H1 (cell line): ENCODE data around the gene FGFR2. TPM values are rescaled to one million over a fixed set of nuclear protein-coding genes. Genes with fewer than 3 reads are reported as not detected.

Experiments used
- CTCF ChIA-PET: fragments of 300-600 bp; sonication (Branson Sonifier 250); formaldehyde crosslinking; loops from one replicate; lab custom pipeline; 2021; ENCODE audit not compliant: partially characterized antibody; lab: Charles Lee
- POLR2A ChIA-PET: fragments of 300-600 bp; sonication (Branson Sonifier 250); formaldehyde crosslinking; loops from one replicate; lab custom pipeline; 2021; ENCODE audit warnings: inconsistent platforms; ENCODE audit not compliant: partially characterized antibody; lab: Charles Lee
- DNase-seq, 2 experiments: peaks; one replicate each; pipeline versions ENCODE4 v3.0.0 to v3.0.0-alpha.2; 2010 to 2022; ENCODE audit warnings: low spot score in 2 of 2, low read depth in 1 of 2, mixed read lengths in 1 of 2
- FAIRE-seq: peaks from 2 replicates; lab custom pipeline; 2011; peaks lifted over from hg19 to GRCh38; lab: Jason Lieb, UNC
- H2AFZ ChIP-seq: 2 replicates; pipeline ENCODE4 v1.8.1; 2012; ENCODE audit warnings: low read length, inconsistent platforms
- H2AK5ac ChIP-seq: 2 replicates; pipeline ENCODE4 v1.6.1; 2013; ENCODE audit warnings: low read depth, low read length
- H2BK120ac ChIP-seq: replicated peaks from 2 replicates; pipeline ENCODE3; 2013; ENCODE audit warnings: low read depth, low read length, inconsistent platforms
- H2BK12ac ChIP-seq: 2 replicates; pipeline ENCODE4 v1.6.1; 2013; ENCODE audit warnings: low read depth, low read length
- H2BK15ac ChIP-seq: 2 replicates; pipeline ENCODE4 v1.6.1; 2013; ENCODE audit warnings: low read length
- H2BK20ac ChIP-seq: 2 replicates; pipeline ENCODE4 v1.6.1; 2013; ENCODE audit warnings: low read length
- H2BK5ac ChIP-seq: 2 replicates; pipeline ENCODE4 v1.6.1; 2013; ENCODE audit warnings: low read depth, low read length
- H3K14ac ChIP-seq: 2 replicates; pipeline ENCODE4 v1.6.1; 2013; ENCODE audit warnings: inconsistent platforms; ENCODE audit not compliant: insufficient read length
- H3K18ac ChIP-seq: 2 replicates; pipeline ENCODE4 v1.6.1; 2013; ENCODE audit warnings: low read length; ENCODE audit errors: extremely low read depth
- H3K23ac ChIP-seq: 2 replicates; pipeline ENCODE4 v1.6.1; 2013; ENCODE audit warnings: inconsistent platforms; ENCODE audit not compliant: insufficient read length
- H3K23me2 ChIP-seq: 2 replicates; pipeline ENCODE4 v1.6.1; 2013; ENCODE audit warnings: low read depth, low read length
- H3K27ac ChIP-seq: 2 replicates; pipeline ENCODE4 v1.6.1; 2011; ENCODE audit warnings: low read depth, low read length, inconsistent platforms
- H3K27me3 ChIP-seq, 4 experiments: replicated peaks in 1 of 4; 1 replicate in 1 of 4; 2 replicates in 3 of 4; pipeline versions ENCODE4 v1.6.1 to v1.8.1; 2011 to 2013; ENCODE audit warnings: low read length in 3 of 4, mild to moderate bottlenecking in 3 of 4, inconsistent platforms in 2 of 4, mixed read lengths in 2 of 4, moderate library complexity in 1 of 4; ENCODE audit not compliant: control insufficient read depth in 3 of 4, insufficient read depth in 3 of 4; ENCODE audit errors: extremely low read depth in 1 of 4
- H3K36me3 ChIP-seq, 4 experiments: 2 replicates each; pipeline versions ENCODE4 v1.6.1 to v1.8.1; 2011 to 2013; ENCODE audit warnings: mild to moderate bottlenecking in 4 of 4, low read length in 3 of 4, moderate library complexity in 2 of 4, control low read depth in 1 of 4, inconsistent platforms in 1 of 4; ENCODE audit not compliant: insufficient read depth in 4 of 4, control insufficient read depth in 2 of 4
- H3K4ac ChIP-seq: replicated peaks from 2 replicates; pipeline ENCODE3; 2013; ENCODE audit warnings: low read length, low read depth, mixed read lengths, inconsistent platforms; ENCODE audit not compliant: insufficient read length
- H3K4me1 ChIP-seq, 4 experiments: replicated peaks in 1 of 4; 1 replicate in 1 of 4; 2 replicates in 3 of 4; pipeline versions ENCODE4 v1.6.1 to v1.8.1; 2011 to 2013; ENCODE audit warnings: low read length in 3 of 4, inconsistent platforms in 2 of 4, mixed read lengths in 1 of 4; ENCODE audit not compliant: insufficient read depth in 4 of 4, control insufficient read depth in 3 of 4
- H3K4me2 ChIP-seq, 2 experiments: 2 replicates each; pipeline versions ENCODE4 v1.6.1 to v1.8.1; 2011 to 2013; ENCODE audit warnings: low read depth in 2 of 2, low read length in 2 of 2, control low read depth in 1 of 2, inconsistent platforms in 1 of 2, mild to moderate bottlenecking in 1 of 2; ENCODE audit not compliant: insufficient read depth in 1 of 2
- H3K4me3 ChIP-seq, 4 experiments: fragments of 200-600, 300-600 bp in 1 of 4; sonication (generic), shearing (Covaris generic), sonication (Bioruptor Twin) in 1 of 4; 2 replicates each; pipeline versions ENCODE4 v1.5.1 to v1.8.1; 2011 to 2016; ENCODE audit warnings: low read length in 4 of 4, low read depth in 3 of 4, control low read depth in 2 of 4, inconsistent platforms in 2 of 4, mild to moderate bottlenecking in 2 of 4, mixed read lengths in 1 of 4, moderate library complexity in 1 of 4; ENCODE audit not compliant: insufficient read depth in 2 of 4; ENCODE audit errors: extremely low read depth in 1 of 4
- H3K56ac ChIP-seq: replicated peaks from 2 replicates; pipeline ENCODE3; 2013; ENCODE audit warnings: low read depth, mild to moderate bottlenecking, mixed read lengths, low read length, inconsistent platforms; ENCODE audit not compliant: insufficient read length
- H3K79me1 ChIP-seq: 2 replicates; pipeline ENCODE4 v1.6.1; 2013; ENCODE audit warnings: low read depth, low read length, control low read depth
- H3K79me2 ChIP-seq, 2 experiments: 2 replicates each; pipeline versions ENCODE4 v1.6.1 to v1.8.1; 2012 to 2013; ENCODE audit warnings: low read length in 2 of 2, mild to moderate bottlenecking in 2 of 2, inconsistent platforms in 1 of 2; ENCODE audit not compliant: insufficient read depth in 2 of 2, control insufficient read depth in 1 of 2
- H3K9ac ChIP-seq, 4 experiments: replicated peaks in 1 of 4; 1 replicate in 1 of 4; 2 replicates in 3 of 4; pipeline versions ENCODE4 v1.6.1 to v1.8.1; 2011 to 2013; ENCODE audit warnings: low read depth in 3 of 4, low read length in 3 of 4, control low read depth in 2 of 4, mild to moderate bottlenecking in 2 of 4, moderate library complexity in 2 of 4, inconsistent platforms in 1 of 4; ENCODE audit errors: extremely low read depth in 1 of 4
- H3K9me3 ChIP-seq, 2 experiments: 2 replicates each; pipeline versions ENCODE4 v1.6.1 to v1.8.1; 2012 to 2013; ENCODE audit warnings: mild to moderate bottlenecking in 2 of 2, moderate library complexity in 2 of 2, control low read depth in 1 of 2, inconsistent platforms in 1 of 2, low read depth in 1 of 2, low read length in 1 of 2, mixed read lengths in 1 of 2; ENCODE audit not compliant: insufficient read depth in 2 of 2
- H4K20me1 ChIP-seq, 2 experiments: replicated peaks in 1 of 2; 2 replicates each; pipeline versions ENCODE3 to v1.8.1; 2011 to 2013; ENCODE audit warnings: inconsistent platforms in 2 of 2, low read length in 2 of 2, mild to moderate bottlenecking in 1 of 2; ENCODE audit not compliant: insufficient read depth in 2 of 2, control insufficient read depth in 1 of 2
- H4K5ac ChIP-seq: 2 replicates; pipeline ENCODE4 v1.6.1; 2013; ENCODE audit warnings: low read length, low read depth, mixed read lengths, inconsistent platforms; ENCODE audit not compliant: insufficient read length
- H4K8ac ChIP-seq: 2 replicates; pipeline ENCODE4 v1.8.0; 2013; ENCODE audit warnings: mild to moderate bottlenecking, moderate library complexity, low read length, inconsistent platforms; ENCODE audit not compliant: insufficient read depth; ENCODE audit errors: extremely low read depth
- H4K91ac ChIP-seq: replicated peaks from 2 replicates; pipeline ENCODE3; 2013; ENCODE audit warnings: low read length, mixed read lengths, inconsistent platforms; ENCODE audit not compliant: insufficient read length
- BRCA1 ChIP-seq: IDR thresholded peaks from 2 replicates; pipeline ENCODE4 v1.6.1; 2012; ENCODE audit warnings: low read depth, low read length, improper control_type of control experiment
- HDAC2 ChIP-seq, 2 experiments: fragments of 300-600 bp in 1 of 2; sonication (generic) in 1 of 2; IDR thresholded peaks; 2 replicates each; pipeline ENCODE4 v1.6.1; 2011 to 2012; ENCODE audit warnings: low read depth in 2 of 2, low read length in 2 of 2, mild to moderate bottlenecking in 2 of 2, moderate library complexity in 2 of 2, borderline replicate concordance in 1 of 2, inconsistent platforms in 1 of 2
- HDAC6 ChIP-seq: IDR thresholded peaks from one replicate; pipeline ENCODE4 v1.7.1; 2012; ENCODE audit warnings: low read depth, mild to moderate bottlenecking, inconsistent platforms, low read length, moderate library complexity
- KDM4A ChIP-seq: IDR thresholded peaks from one replicate; pipeline ENCODE4 v1.7.1; 2012; ENCODE audit warnings: low read depth, mild to moderate bottlenecking, moderate library complexity, low read length, inconsistent platforms; ENCODE audit not compliant: severe bottlenecking
- POLR2AphosphoS5 ChIP-seq: IDR thresholded peaks from 2 replicates; pipeline ENCODE4 v1.6.1; 2011; ENCODE audit warnings: low read depth, low read length
- RBBP5 ChIP-seq: IDR thresholded peaks from 2 replicates; pipeline ENCODE4 v1.7.1; 2012; ENCODE audit warnings: low read depth, mild to moderate bottlenecking, inconsistent platforms, low read length, moderate library complexity, borderline replicate concordance
- SRF ChIP-seq: IDR thresholded peaks from 2 replicates; pipeline ENCODE4 v1.6.1; 2011; ENCODE audit warnings: mild to moderate bottlenecking, low read depth, low read length, moderate library complexity
- TAF1 ChIP-seq: IDR thresholded peaks from 2 replicates; pipeline ENCODE4 v1.6.1; 2011; ENCODE audit warnings: mild to moderate bottlenecking, low read depth, low read length
- TCF12 ChIP-seq: IDR thresholded peaks from 2 replicates; pipeline ENCODE4 v1.6.1; 2011; ENCODE audit warnings: low read depth, mild to moderate bottlenecking, low read length
- WGBS, 2 experiments: shearing (Covaris generic) in 1 of 2; methylation state at CpG; one replicate each; pipeline versions ENCODE4 v1.1.6 to v1.1.7; 2013 to 2015; ENCODE audit warnings: low lambda C conversion rate in 2 of 2, mixed read lengths in 2 of 2, inconsistent platforms in 1 of 2, low coverage in 1 of 2, missing lambda C conversion rate in 1 of 2; ENCODE audit not compliant: insufficient replicate concordance in 2 of 2, insufficient coverage in 1 of 2, insufficient read length in 1 of 2; ENCODE audit errors: extremely low coverage in 1 of 2, missing lambda C conversion rate in 1 of 2; 5-methylcytosine and 5-hydroxymethylcytosine counted together
- polyA plus RNA-seq, 7 experiments: library from polyadenylated mRNA; depleted of rRNA in 3 of 7; stranded (reverse) in 5 of 7; unstranded in 2 of 7; fragments of >200 nt in 5 of 7; fragments of 200-250 nt in 2 of 7; gene quantifications; 1 replicate in 5 of 7; 2 replicates in 1 of 7; 4 replicates in 1 of 7; pipeline versions ENCODE4 v1.2.1 to v1.2.3, GENCODE V29; 2011 to 2013; ENCODE audit warnings: missing spikeins in 2 of 7, mixed read lengths in 2 of 7
- total RNA-seq: library from RNA; stranded (reverse); fragmentation: NEBNext Ultra II Directional; extraction: Animal tissue kit (Norgen Biotek cat#: 25700); gene quantifications from 2 replicates; pipeline ENCODE4 v1.2.1, GENCODE V29; 2021

FGFR2 gene
- total and polyA plus RNA-seq, 2 of the 8 experiments (the other 6 are each of a cell fraction or from before 2014, with no cell fraction given): 50.2 to 81.2 TPM

DNA sequence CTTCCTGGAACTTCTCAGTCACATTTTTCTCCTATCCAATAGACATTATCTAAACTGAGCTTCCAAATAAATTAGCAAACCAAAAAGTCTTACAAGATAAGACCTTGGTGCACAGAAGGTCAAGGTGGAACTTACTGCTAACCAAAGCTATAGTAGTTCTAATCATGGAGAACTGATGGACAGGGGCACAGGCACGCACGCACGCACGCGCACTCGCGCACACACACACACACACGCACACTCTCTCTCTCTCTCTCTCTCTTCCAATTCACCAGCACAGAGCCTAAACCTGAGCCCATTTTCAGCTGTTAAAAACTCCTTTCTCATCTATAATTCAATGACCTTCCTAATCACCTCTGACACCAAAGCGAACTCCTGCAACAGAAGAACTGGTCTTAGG lies 7.5 kb downstream of the FGFR2 start:
- Histone ChIP-seq H2BK120ac (no peak overlapping the region), H4K8ac (no peak overlapping the region), H2AFZ (no peak overlapping the region), H3K79me1 (peaks cover 14% of the 10 kb centered on the region; the same call in 1 of the 2 replicates), H3K4ac (no peak overlapping the region), H2BK15ac (no peak overlapping the region), H3K23me2 (peaks cover 6% of the 10 kb centered on the region), H3K4me1 (peaks cover 9 to 46% (median 25%) of the 10 kb centered on the region in 4 experiments), H4K91ac (no peak overlapping the region), H4K5ac (no peak overlapping the region), H3K4me3 (no peak overlapping the region), H3K27ac (no peak overlapping the region), H3K27me3 (no peaks in the 10 kb centered on the region), H3K14ac (no peak overlapping the region), H3K9ac (no peak overlapping the region), H2BK5ac (no peak overlapping the region), H3K36me3 (peaks cover 6 to 77% (median 22%) of the 10 kb centered on the region in 4 experiments), H3K56ac (no peak overlapping the region), H2BK12ac (no peak overlapping the region), H2BK20ac (no peak overlapping the region), H3K9me3 (no peaks in the 10 kb centered on the region), H2AK5ac (no peak overlapping the region), H3K79me2 (peaks cover 83 to 100% of the 10 kb centered on the region in 2 experiments), H4K20me1 (peaks cover 45 to 60% of the 10 kb centered on the region in 2 experiments), H3K4me2 (peak overlapping the region in 1 of 2 experiments; percentile 99; a peak in 2 of 4 replicates), H3K23ac (no peak overlapping the region), H3K18ac (no peak overlapping the region)
- FAIRE-seq: no peak
- CTCF ChIA-PET: interaction anchor here (0.6 to 1.5 kb wide), 8 partner anchors 10 to 555 kb away, joined by 3 to 4 read pairs (median 3); no protein-coding TSS in a partner anchor
- no peak for TF ChIP-seq TAF1
- no peak for TF ChIP-seq HDAC2 (IDR thresholded peaks at IDR 0.05; ENCODE audit: borderline replicate concordance in 1 of 2, low read depth in 2 of 2, low read length in 2 of 2)
- TF ChIP-seq SRF: no peak
- TF ChIP-seq BRCA1: no peak
- no peak for TF ChIP-seq KDM4A
- no peak for TF ChIP-seq HDAC6
- TF ChIP-seq TCF12: no peak
- TF ChIP-seq POLR2AphosphoS5: no peak
- TF ChIP-seq RBBP5: no peak
- WGBS, 2 experiments: 90% methylated on average over 6 of the region's 9 CpGs; no CpG with 5 or more reads in 1 of the 2 experiments
- POLR2A ChIA-PET: interaction anchor here (0.9 to 6.3 kb wide), 5 partner anchors 9 to 18 kb away, joined by 3 to 42 read pairs (median 4); no protein-coding TSS in a partner anchor
- no peak for DNase-seq
